IMR-90 (cell line): Measurements from ENCODE around the gene EBI3.

Source experiments
- MAFK ChIP-seq: IDR thresholded peaks from 2 replicates; pipeline ENCODE4 v1.6.1; 2012; ENCODE audit warnings: low read depth, low read length, improper control_type of control experiment
- POLR2A ChIP-seq: IDR thresholded peaks from 2 replicates; pipeline ENCODE4 v1.6.1; 2012; ENCODE audit warnings: mild to moderate bottlenecking, low read depth, low read length
- TF ChIP-seq, protein P1 (sequence below): conservative IDR thresholded peaks from 2 replicates; pipeline ENCODE4 v1.5.1; 2012; ENCODE audit warnings: mild to moderate bottlenecking, low read depth, low read length, improper control_type of control experiment

GRCh38 chr19:4196587-4197148, 32.7 kb upstream of the EBI3 start:
- TF ChIP-seq POLR2A (no peak), MAFK (no peak)
- TF ChIP-seq, protein P1, sequence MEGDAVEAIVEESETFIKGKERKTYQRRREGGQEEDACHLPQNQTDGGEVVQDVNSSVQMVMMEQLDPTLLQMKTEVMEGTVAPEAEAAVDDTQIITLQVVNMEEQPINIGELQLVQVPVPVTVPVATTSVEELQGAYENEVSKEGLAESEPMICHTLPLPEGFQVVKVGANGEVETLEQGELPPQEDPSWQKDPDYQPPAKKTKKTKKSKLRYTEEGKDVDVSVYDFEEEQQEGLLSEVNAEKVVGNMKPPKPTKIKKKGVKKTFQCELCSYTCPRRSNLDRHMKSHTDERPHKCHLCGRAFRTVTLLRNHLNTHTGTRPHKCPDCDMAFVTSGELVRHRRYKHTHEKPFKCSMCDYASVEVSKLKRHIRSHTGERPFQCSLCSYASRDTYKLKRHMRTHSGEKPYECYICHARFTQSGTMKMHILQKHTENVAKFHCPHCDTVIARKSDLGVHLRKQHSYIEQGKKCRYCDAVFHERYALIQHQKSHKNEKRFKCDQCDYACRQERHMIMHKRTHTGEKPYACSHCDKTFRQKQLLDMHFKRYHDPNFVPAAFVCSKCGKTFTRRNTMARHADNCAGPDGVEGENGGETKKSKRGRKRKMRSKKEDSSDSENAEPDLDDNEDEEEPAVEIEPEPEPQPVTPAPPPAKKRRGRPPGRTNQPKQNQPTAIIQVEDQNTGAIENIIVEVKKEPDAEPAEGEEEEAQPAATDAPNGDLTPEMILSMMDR = no peak
